ENCODE measurements around the gene KCNH5.

DNA sequence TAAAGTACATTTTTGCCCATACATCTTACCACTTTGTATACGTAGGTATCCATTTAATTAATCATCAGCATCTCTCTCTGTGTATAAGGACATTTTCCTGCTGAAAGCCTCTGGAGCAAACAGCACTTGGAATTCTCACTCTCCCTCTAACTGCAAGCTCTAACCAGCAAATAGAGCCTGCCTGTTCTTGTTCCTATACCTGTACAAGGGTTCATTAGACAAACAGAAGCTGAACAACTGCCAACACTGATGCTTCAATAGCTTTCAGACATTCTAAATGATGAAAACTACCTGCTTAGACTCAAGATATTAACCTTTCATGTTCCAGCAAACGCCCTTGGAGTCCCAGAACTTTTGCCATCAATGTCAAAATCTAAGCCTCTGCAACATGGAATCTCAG, 98.0 kb downstream of the KCNH5 start:
- TF ChIP-seq, protein P1, sequence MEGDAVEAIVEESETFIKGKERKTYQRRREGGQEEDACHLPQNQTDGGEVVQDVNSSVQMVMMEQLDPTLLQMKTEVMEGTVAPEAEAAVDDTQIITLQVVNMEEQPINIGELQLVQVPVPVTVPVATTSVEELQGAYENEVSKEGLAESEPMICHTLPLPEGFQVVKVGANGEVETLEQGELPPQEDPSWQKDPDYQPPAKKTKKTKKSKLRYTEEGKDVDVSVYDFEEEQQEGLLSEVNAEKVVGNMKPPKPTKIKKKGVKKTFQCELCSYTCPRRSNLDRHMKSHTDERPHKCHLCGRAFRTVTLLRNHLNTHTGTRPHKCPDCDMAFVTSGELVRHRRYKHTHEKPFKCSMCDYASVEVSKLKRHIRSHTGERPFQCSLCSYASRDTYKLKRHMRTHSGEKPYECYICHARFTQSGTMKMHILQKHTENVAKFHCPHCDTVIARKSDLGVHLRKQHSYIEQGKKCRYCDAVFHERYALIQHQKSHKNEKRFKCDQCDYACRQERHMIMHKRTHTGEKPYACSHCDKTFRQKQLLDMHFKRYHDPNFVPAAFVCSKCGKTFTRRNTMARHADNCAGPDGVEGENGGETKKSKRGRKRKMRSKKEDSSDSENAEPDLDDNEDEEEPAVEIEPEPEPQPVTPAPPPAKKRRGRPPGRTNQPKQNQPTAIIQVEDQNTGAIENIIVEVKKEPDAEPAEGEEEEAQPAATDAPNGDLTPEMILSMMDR (IDR thresholded peaks at IDR 0.05; ENCODE audit: low read depth, low read length), result no peak
- TF ChIP-seq POLR2A (IDR thresholded peaks at IDR 0.05; ENCODE audit: extremely low read depth, insufficient read length) (no peak), MYC (IDR thresholded peaks at IDR 0.05; ENCODE audit: low read depth, low read length) (no peak)
- TF ChIP-seq, protein P2, sequence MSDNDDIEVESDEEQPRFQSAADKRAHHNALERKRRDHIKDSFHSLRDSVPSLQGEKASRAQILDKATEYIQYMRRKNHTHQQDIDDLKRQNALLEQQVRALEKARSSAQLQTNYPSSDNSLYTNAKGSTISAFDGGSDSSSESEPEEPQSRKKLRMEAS (IDR thresholded peaks at IDR 0.05; ENCODE audit: low read depth, low read length), result no peak
